Measurements from ENCODE around the gene ZNF426.

DNA sequence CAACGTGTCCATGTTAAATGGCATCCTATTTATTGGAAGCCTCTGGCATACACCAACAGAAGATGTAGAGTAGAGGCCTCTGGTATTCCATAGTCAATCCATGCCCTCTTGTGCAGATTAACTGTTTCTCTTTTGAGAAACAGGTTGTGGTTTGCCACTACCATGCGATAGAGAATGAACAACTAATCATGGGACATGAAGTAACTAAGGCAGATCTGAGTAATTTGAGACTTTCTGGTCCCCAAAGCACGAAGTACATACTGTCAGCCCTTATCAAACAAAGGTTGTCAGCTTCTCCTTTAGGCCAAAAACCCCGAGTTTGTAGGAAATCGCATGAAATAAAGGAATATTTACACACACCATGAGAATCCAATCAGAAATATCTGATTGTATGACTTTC is 42.3 kb upstream of the ZNF426 start:
- TF ChIP-seq, protein P1, sequence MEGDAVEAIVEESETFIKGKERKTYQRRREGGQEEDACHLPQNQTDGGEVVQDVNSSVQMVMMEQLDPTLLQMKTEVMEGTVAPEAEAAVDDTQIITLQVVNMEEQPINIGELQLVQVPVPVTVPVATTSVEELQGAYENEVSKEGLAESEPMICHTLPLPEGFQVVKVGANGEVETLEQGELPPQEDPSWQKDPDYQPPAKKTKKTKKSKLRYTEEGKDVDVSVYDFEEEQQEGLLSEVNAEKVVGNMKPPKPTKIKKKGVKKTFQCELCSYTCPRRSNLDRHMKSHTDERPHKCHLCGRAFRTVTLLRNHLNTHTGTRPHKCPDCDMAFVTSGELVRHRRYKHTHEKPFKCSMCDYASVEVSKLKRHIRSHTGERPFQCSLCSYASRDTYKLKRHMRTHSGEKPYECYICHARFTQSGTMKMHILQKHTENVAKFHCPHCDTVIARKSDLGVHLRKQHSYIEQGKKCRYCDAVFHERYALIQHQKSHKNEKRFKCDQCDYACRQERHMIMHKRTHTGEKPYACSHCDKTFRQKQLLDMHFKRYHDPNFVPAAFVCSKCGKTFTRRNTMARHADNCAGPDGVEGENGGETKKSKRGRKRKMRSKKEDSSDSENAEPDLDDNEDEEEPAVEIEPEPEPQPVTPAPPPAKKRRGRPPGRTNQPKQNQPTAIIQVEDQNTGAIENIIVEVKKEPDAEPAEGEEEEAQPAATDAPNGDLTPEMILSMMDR (IDR thresholded peaks at IDR 0.05 in 4 of 5, conservative IDR thresholded peaks at IDR 0.05 in 1 of 5): no peak
- TF ChIP-seq POLR2A (IDR thresholded peaks at IDR 0.05): no peak

Measured in gastrocnemius medialis (tissue), 4 donors.